BLaER1 (cell line): Measurements from ENCODE around the gene MTRFR.
"Not testable (repeated sequence)": the region's sequence is repeated elsewhere in the genome, so short reads cannot be mapped to it uniquely, and the experiment has no call there.

Experiments used
- H3K27ac ChIP-seq: shearing (Covaris generic); formaldehyde crosslinking; 2 replicates; pipeline ENCODE4 v1.8.1; 2022
- H3K27me3 ChIP-seq: shearing (Covaris generic); formaldehyde crosslinking; 2 replicates; pipeline ENCODE4 v1.8.1; 2022
- H3K36me3 ChIP-seq: shearing (Covaris generic); formaldehyde crosslinking; 2 replicates; pipeline ENCODE4 v1.8.1; 2022
- H3K4me1 ChIP-seq: shearing (Covaris generic); formaldehyde crosslinking; 2 replicates; pipeline ENCODE4 v1.8.1; 2022
- H3K4me2 ChIP-seq: shearing (Covaris generic); formaldehyde crosslinking; 2 replicates; pipeline ENCODE4 v1.8.1; 2022
- H3K4me3 ChIP-seq: shearing (Covaris generic); formaldehyde crosslinking; 2 replicates; pipeline ENCODE4 v1.8.1; 2022
- H3K9ac ChIP-seq: shearing (Covaris generic); formaldehyde crosslinking; 2 replicates; pipeline ENCODE4 v1.8.1; 2022
- H3K9me3 ChIP-seq: shearing (Covaris generic); formaldehyde crosslinking; 2 replicates; pipeline ENCODE4 v1.8.1; 2022
- H4K20me1 ChIP-seq: shearing (Covaris generic); formaldehyde crosslinking; 2 replicates; pipeline ENCODE4 v1.8.1; 2022
- Cebpa-rat ChIP-seq: shearing (Covaris generic); IDR thresholded peaks from 2 replicates; pipeline ENCODE4 v1.8.1; 2022

Gene MTRFR

GRCh38 chr12:123231931-123232330 lies 1.3 kb upstream of the MTRFR start:
- H3K4me1 ChIP-seq = peaks cover 79% of the 10 kb centered on the region
- peak overlapping the region; percentile 94 for H3K9ac ChIP-seq
- no peaks in the 10 kb centered on the region for H3K27me3 ChIP-seq
- peaks cover 8% of the 10 kb centered on the region; the same call in 1 of the 2 replicates for H3K36me3 ChIP-seq
- H3K4me3 ChIP-seq = peak overlapping the region; percentile 95
- no peaks in the 10 kb centered on the region for H3K9me3 ChIP-seq
- no peak for TF ChIP-seq Cebpa-rat
- peaks cover 41% of the 10 kb centered on the region for H4K20me1 ChIP-seq
- H3K4me2 ChIP-seq = peak overlapping the region; percentile 98
- peak overlapping the region; percentile 90 for H3K27ac ChIP-seq

- no peaks in the 10 kb centered on the region for H3K9me3 ChIP-seq
- peaks cover 6% of the 10 kb centered on the region; the same call in 1 of the 2 replicates for H3K36me3 ChIP-seq
- H3K4me3 ChIP-seq = peak overlapping the region; percentile 95
- H3K27me3 ChIP-seq = no peaks in the 10 kb centered on the region
- H3K4me2 ChIP-seq = peak overlapping the region; percentile 98
- TF ChIP-seq Cebpa-rat = no peak
- H4K20me1 ChIP-seq = peaks cover 46% of the 10 kb centered on the region
- H3K27ac ChIP-seq = peak overlapping the region; percentile 90
- peak overlapping the region; percentile 94 for H3K9ac ChIP-seq
- peaks cover 84% of the 10 kb centered on the region for H3K4me1 ChIP-seq
These were observed 797 bp upstream of the MTRFR start for GRCh38 chr12:123232472-123232806.

- Histone ChIP-seq H3K4me2 (peak overlapping the region; percentile 87), H3K9ac (peak overlapping the region; percentile 94), H3K9me3 (no peaks in the 10 kb centered on the region), H3K4me1 (peaks cover 84% of the 10 kb centered on the region), H4K20me1 (peaks cover 58% of the 10 kb centered on the region), H3K27me3 (no peaks in the 10 kb centered on the region), H3K27ac (peak overlapping the region; percentile 92), H3K36me3 (0 out of 2 replicates have a peak, but pooled peaks cover 1% of the 10 kb centered on the region), H3K4me3 (peak overlapping the region; percentile 95)
- no peak for TF ChIP-seq Cebpa-rat
These were observed 471 bp downstream of the MTRFR start for GRCh38 chr12:123233505-123234308.

GRCh38 chr12:123237646-123238329 lies 4.6 kb downstream of the MTRFR start:
- no peaks in the 10 kb centered on the region for H3K27me3 ChIP-seq
- peaks cover 87% of the 10 kb centered on the region for H4K20me1 ChIP-seq
- H3K9me3 ChIP-seq = no peaks in the 10 kb centered on the region
- peak overlapping the region; percentile 66 for H3K27ac ChIP-seq
- H3K9ac ChIP-seq = peak overlapping the region; percentile 34
- peaks cover 69% of the 10 kb centered on the region for H3K4me1 ChIP-seq
- H3K4me3 ChIP-seq = peak overlapping the region; percentile 47
- peak overlapping the region; percentile 87 for H3K4me2 ChIP-seq
- H3K36me3 ChIP-seq = peaks cover 31% of the 10 kb centered on the region
- no peak for TF ChIP-seq Cebpa-rat

- Histone ChIP-seq H3K4me1 (peaks cover 74% of the 10 kb centered on the region), H3K4me3 (no peak overlapping the region), H4K20me1 (peaks cover 91% of the 10 kb centered on the region), H3K9ac (no peak overlapping the region; the same call in 1 of the 2 replicates), H3K27ac (no peak overlapping the region; the same call in 1 of the 2 replicates), H3K4me2 (peak overlapping the region; percentile 87), H3K9me3 (no peaks in the 10 kb centered on the region), H3K36me3 (peaks cover 36% of the 10 kb centered on the region), H3K27me3 (no peaks in the 10 kb centered on the region)
- TF ChIP-seq Cebpa-rat = no peak
These were observed 5.1 kb downstream of the MTRFR start for GRCh38 chr12:123238330-123238682.

- Histone ChIP-seq H3K9ac (no peak overlapping the region), H3K27ac (no peak overlapping the region), H3K9me3 (no peaks in the 10 kb centered on the region), H3K36me3 (peaks cover 42% of the 10 kb centered on the region), H3K27me3 (no peaks in the 10 kb centered on the region), H3K4me1 (peaks cover 73% of the 10 kb centered on the region), H3K4me2 (peak overlapping the region; percentile 87; the same call in 1 of the 2 replicates), H3K4me3 (no peak overlapping the region), H4K20me1 (peaks cover 95% of the 10 kb centered on the region)
- no peak for TF ChIP-seq Cebpa-rat
These were observed 5.7 kb downstream of the MTRFR start for GRCh38 chr12:123238961-123239360.

GRCh38 chr12:123242116-123242904 lies 9.1 kb downstream of the MTRFR start:
- Histone ChIP-seq H3K27me3 (no peaks in the 10 kb centered on the region), H3K4me1 (peaks cover 46% of the 10 kb centered on the region), H3K27ac (0 out of 2 replicates have a peak overlapping the region, but pooled peaks have one; percentile 6), H3K9ac (peak overlapping the region; percentile 46; the same call in 1 of the 2 replicates), H3K4me3 (no peak overlapping the region), H3K4me2 (peak overlapping the region; percentile 58), H3K36me3 (peaks cover 64% of the 10 kb centered on the region), H4K20me1 (peaks cover 95% of the 10 kb centered on the region), H3K9me3 (peaks cover under 1% of the 10 kb centered on the region; the same call in 1 of the 2 replicates)
- TF ChIP-seq Cebpa-rat = no peak

- Histone ChIP-seq H3K27ac (no peak overlapping the region), H3K4me2 (no peak overlapping the region), H3K36me3 (peaks cover 77% of the 10 kb centered on the region), H3K4me1 (peaks cover 31% of the 10 kb centered on the region), H3K9ac (no peak overlapping the region), H3K4me3 (no peak overlapping the region), H4K20me1 (peaks cover 95% of the 10 kb centered on the region), H3K9me3 (peaks cover 15% of the 10 kb centered on the region), H3K27me3 (no peaks in the 10 kb centered on the region)
- no peak for TF ChIP-seq Cebpa-rat
These were observed 10.5 kb downstream of the MTRFR start for GRCh38 chr12:123243671-123244262.

- H3K36me3 ChIP-seq = peaks cover 74% of the 10 kb centered on the region
- H3K9me3 ChIP-seq = peaks cover 17% of the 10 kb centered on the region
- no peak overlapping the region for H3K9ac ChIP-seq
- no peaks in the 10 kb centered on the region for H3K27me3 ChIP-seq
- no peak overlapping the region for H3K27ac ChIP-seq
- H3K4me2 ChIP-seq = peak overlapping the region; percentile 3; the same call in 1 of the 2 replicates
- H4K20me1 ChIP-seq = peaks cover 96% of the 10 kb centered on the region
- TF ChIP-seq Cebpa-rat = no peak
- H3K4me1 ChIP-seq = peaks cover 31% of the 10 kb centered on the region
- H3K4me3 ChIP-seq = no peak overlapping the region
These were observed 12.4 kb downstream of the MTRFR start for GRCh38 chr12:123245678-123246077.

- H4K20me1 ChIP-seq = peaks cover 96% of the 10 kb centered on the region
- peaks cover 84% of the 10 kb centered on the region for H3K36me3 ChIP-seq
- not testable (repeated sequence) for H3K4me2 ChIP-seq, H3K27me3 ChIP-seq, H3K27ac ChIP-seq, H3K9ac ChIP-seq, H3K4me3 ChIP-seq
- H3K4me1 ChIP-seq = peaks cover 14% of the 10 kb centered on the region
- H3K9me3 ChIP-seq = peaks cover 17% of the 10 kb centered on the region
These were observed 14.9 kb downstream of the MTRFR start for GRCh38 chr12:123248129-123248528.

- H3K27me3 ChIP-seq, H3K9ac ChIP-seq, H3K27ac ChIP-seq, H3K4me3 ChIP-seq, H3K4me2 ChIP-seq: not testable (repeated sequence)
- H3K4me1 ChIP-seq = peaks cover 12% of the 10 kb centered on the region
- peaks cover 85% of the 10 kb centered on the region for H3K36me3 ChIP-seq
- peaks cover 98% of the 10 kb centered on the region for H4K20me1 ChIP-seq
- H3K9me3 ChIP-seq = peaks cover 17% of the 10 kb centered on the region
These were observed 15.9 kb downstream of the MTRFR start for GRCh38 chr12:123248996-123249741.
